Sigmoid colon (tissue), 7 donors: ENCODE measurements around the gene PLCB1. TPM values are rescaled to one million over a fixed set of nuclear protein-coding genes. Genes with fewer than 3 reads are reported as not detected.
A peak's percentile ranks its signal among the peaks of the same experiment; 100 is the strongest.
"Not testable (repeated sequence)": the region's sequence is repeated elsewhere in the genome, so short reads cannot be mapped to it uniquely, and the experiment has no call there.

Experiments
- DNase-seq: peaks from one replicate; pipeline ENCODE4 v3.0.0-alpha.2; 2019
- H3K27ac ChIP-seq, 4 donors: fragments of 200-600 bp; sonication (generic); one replicate each; pipeline ENCODE4 v1.5.1; 2016 to 2019; ENCODE audit warnings: mild to moderate bottlenecking in 1 of 4
- H3K27me3 ChIP-seq, 3 donors: fragments of 200-600 bp; sonication (generic); one replicate each; pipeline ENCODE4 v1.5.1; 2019; ENCODE audit warnings: mild to moderate bottlenecking in 1 of 3
- H3K36me3 ChIP-seq, 4 donors: fragments of 200-600 bp; sonication (generic); one replicate each; pipeline ENCODE4 v1.5.1; 2016 to 2019
- H3K4me1 ChIP-seq, 4 donors: fragments of 200-600 bp; sonication (generic); one replicate each; pipeline ENCODE4 v1.5.1; 2017 to 2019
- H3K4me3 ChIP-seq, 4 donors: fragments of 200-600 bp; sonication (generic); one replicate each; pipeline ENCODE4 v1.5.1; 2017 to 2019; ENCODE audit warnings: mild to moderate bottlenecking in 2 of 4, moderate library complexity in 1 of 4
- H3K9me3 ChIP-seq, 4 donors: fragments of 200-600 bp in 3 of 4; sonication (generic) in 3 of 4; one replicate each; pipeline versions ENCODE4 v1.5.1 to v1.6.1; 2013 to 2019
- EP300 ChIP-seq, 4 donors: sonication (generic); formaldehyde crosslinking; IDR thresholded peaks; one replicate each; pipeline ENCODE4 v1.6.1; 2017; ENCODE audit warnings: antibody characterized with exemption in 4 of 4
- POLR2A ChIP-seq, 2 donors: fragments of 450-650 bp; IDR thresholded peaks; one replicate each; pipeline ENCODE4 v1.6.1; 2016; ENCODE audit warnings: antibody characterized with exemption in 2 of 2, mild to moderate bottlenecking in 2 of 2, moderate library complexity in 2 of 2
- POLR2AphosphoS5 ChIP-seq, 4 donors: sonication (generic); formaldehyde crosslinking; IDR thresholded peaks; one replicate each; pipeline ENCODE4 v1.6.1; 2017; ENCODE audit warnings: antibody characterized with exemption in 4 of 4
- WGBS, 2 donors: extraction: QIAGEN DNeasy Blood & Tissue Kit; methylation state at CpG; one replicate each; pipeline ENCODE4 v1.1.7; 2013; 5-methylcytosine and 5-hydroxymethylcytosine counted together
- intact Hi-C: fragments of 100-400 bp; cut with DNase I; formaldehyde crosslinking; loops from one replicate; pipeline ENCODE4 v1.15.1; 2023
- polyA plus RNA-seq, 3 donors: library from polyadenylated mRNA; stranded (reverse); fragments of 200-250 nt; gene quantifications; one replicate each; pipeline ENCODE4 v1.2.3, GENCODE V29; 2013
- total RNA-seq, 4 donors: library from RNA; depleted of rRNA; stranded (reverse); fragments of >200 nt; gene quantifications; one replicate each; pipeline ENCODE4 v1.1.0, GENCODE V29; 2016
- TF ChIP-seq, protein P1 (sequence below), 4 experiments: fragments of 450-650 bp in 3 of 4; fragments of 200-600 bp in 1 of 4; IDR thresholded peaks; one replicate each; pipeline ENCODE4 v1.5.1; 2016 to 2019; ENCODE audit warnings: antibody characterized with exemption in 4 of 4, mild to moderate bottlenecking in 3 of 4, moderate library complexity in 2 of 4
- donor health status: healthy with polysubstance abuse.
- donor health status: Bipolar disorder and iron deficiency.
- donor health status: healthy.

PLCB1 gene
- total and polyA plus RNA-seq, 7 donors, result 0.92 to 117 (median 86.7) TPM

- Histone ChIP-seq H3K27ac (peak overlapping the region in 2 of 4 donors; percentile 15 to 47), H3K27me3 (no peaks in the 10 kb centered on the region), H3K36me3 (no peaks in the 10 kb centered on the region), H3K4me3 (no peak overlapping the region), H3K4me1 (peaks cover 0 to 11% (median 4%) of the 10 kb centered on the region in 4 donors), H3K9me3 (no peaks in the 10 kb centered on the region)
- DNase-seq, result no peak
- WGBS, 2 donors, result 89 to 93% methylated on average over 11 of the region's 11 CpGs
- TF ChIP-seq, protein P1, sequence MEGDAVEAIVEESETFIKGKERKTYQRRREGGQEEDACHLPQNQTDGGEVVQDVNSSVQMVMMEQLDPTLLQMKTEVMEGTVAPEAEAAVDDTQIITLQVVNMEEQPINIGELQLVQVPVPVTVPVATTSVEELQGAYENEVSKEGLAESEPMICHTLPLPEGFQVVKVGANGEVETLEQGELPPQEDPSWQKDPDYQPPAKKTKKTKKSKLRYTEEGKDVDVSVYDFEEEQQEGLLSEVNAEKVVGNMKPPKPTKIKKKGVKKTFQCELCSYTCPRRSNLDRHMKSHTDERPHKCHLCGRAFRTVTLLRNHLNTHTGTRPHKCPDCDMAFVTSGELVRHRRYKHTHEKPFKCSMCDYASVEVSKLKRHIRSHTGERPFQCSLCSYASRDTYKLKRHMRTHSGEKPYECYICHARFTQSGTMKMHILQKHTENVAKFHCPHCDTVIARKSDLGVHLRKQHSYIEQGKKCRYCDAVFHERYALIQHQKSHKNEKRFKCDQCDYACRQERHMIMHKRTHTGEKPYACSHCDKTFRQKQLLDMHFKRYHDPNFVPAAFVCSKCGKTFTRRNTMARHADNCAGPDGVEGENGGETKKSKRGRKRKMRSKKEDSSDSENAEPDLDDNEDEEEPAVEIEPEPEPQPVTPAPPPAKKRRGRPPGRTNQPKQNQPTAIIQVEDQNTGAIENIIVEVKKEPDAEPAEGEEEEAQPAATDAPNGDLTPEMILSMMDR (IDR thresholded peaks at IDR 0.05), result no peak
- TF ChIP-seq EP300 (IDR thresholded peaks at IDR 0.05) (no peak), POLR2A (IDR thresholded peaks at IDR 0.05) (no peak), POLR2AphosphoS5 (IDR thresholded peaks at IDR 0.05) (no peak)
- intact Hi-C loops, result no loop called here
Observed at GRCh38 chr20:8811801-8812594, 679.9 kb downstream of the PLCB1 start.

- DNase-seq, result peak; percentile 56
- H3K36me3 ChIP-seq, result no peaks in the 10 kb centered on the region
- WGBS, 2 donors, result 69 to 87% methylated on average over 7 of the region's 7 CpGs
- intact Hi-C loops, result no loop called here
- H3K27me3 ChIP-seq, result no peaks in the 10 kb centered on the region
- peaks cover 0 to 5% (median 2%) of the 10 kb centered on the region in 4 donors for H3K4me1 ChIP-seq
- H3K9me3 ChIP-seq, result no peaks in the 10 kb centered on the region
- H3K27ac ChIP-seq, result peak overlapping the region in 2 of 4 donors; percentile 15 to 47
- peak in 1 of 4 donors; percentile 18 for TF ChIP-seq POLR2AphosphoS5 (IDR thresholded peaks at IDR 0.05)
- TF ChIP-seq EP300 (IDR thresholded peaks at IDR 0.05), result no peak
- no peak for TF ChIP-seq POLR2A (IDR thresholded peaks at IDR 0.05)
- TF ChIP-seq, protein P1 (IDR thresholded peaks at IDR 0.05), result no peak
- no peak overlapping the region for H3K4me3 ChIP-seq
Observed at GRCh38 chr20:8812817-8813216, 680.8 kb downstream of the PLCB1 start.

DNA sequence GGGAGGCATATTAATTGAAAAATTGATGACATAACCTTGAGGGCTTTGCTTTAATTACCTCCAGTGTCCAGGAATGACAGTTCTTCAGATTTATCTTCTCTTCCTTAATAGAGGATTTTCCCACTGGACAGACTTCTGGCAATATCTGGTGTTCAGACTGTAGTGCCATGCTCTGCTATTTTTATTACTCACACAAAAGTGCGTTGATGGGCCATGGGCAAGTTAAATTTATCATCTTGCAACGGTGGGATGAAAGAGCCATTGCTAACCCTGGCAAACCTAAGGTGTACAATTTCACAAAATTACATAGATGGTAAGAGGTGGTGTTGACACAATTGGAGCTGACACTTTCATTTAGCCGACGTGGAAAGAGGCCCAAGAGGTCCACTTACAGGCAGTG, 683.1 kb downstream of the PLCB1 start:
- WGBS, 2 donors, result 80 to 92% methylated on average over 4 of the region's 4 CpGs
- Histone ChIP-seq H3K27me3 (no peaks in the 10 kb centered on the region), H3K27ac (no peak overlapping the region), H3K4me3 (no peak overlapping the region), H3K9me3 (no peaks in the 10 kb centered on the region), H3K4me1 (no peaks in the 10 kb centered on the region), H3K36me3 (no peaks in the 10 kb centered on the region)
- intact Hi-C loops, result no loop called here
- no peak for DNase-seq
- TF ChIP-seq, protein P1 (IDR thresholded peaks at IDR 0.05), result no peak
- TF ChIP-seq POLR2AphosphoS5 (IDR thresholded peaks at IDR 0.05) (no peak), POLR2A (IDR thresholded peaks at IDR 0.05) (no peak), EP300 (IDR thresholded peaks at IDR 0.05) (no peak)

GRCh38 chr20:8829256-8829655, 697.2 kb downstream of the PLCB1 start:
- H3K4me3 ChIP-seq, result no peak overlapping the region
- no peak for DNase-seq
- no peaks in the 10 kb centered on the region for H3K9me3 ChIP-seq
- WGBS, 2 donors, result 92 to 93% methylated on average over 5 of the region's 5 CpGs
- TF ChIP-seq, protein P1 (IDR thresholded peaks at IDR 0.05), result no peak
- TF ChIP-seq POLR2AphosphoS5 (IDR thresholded peaks at IDR 0.05), result no peak
- no peak for TF ChIP-seq EP300 (IDR thresholded peaks at IDR 0.05)
- TF ChIP-seq POLR2A (IDR thresholded peaks at IDR 0.05), result no peak
- intact Hi-C loops, result no loop called here
- H3K36me3 ChIP-seq, result no peaks in the 10 kb centered on the region
- H3K27me3 ChIP-seq, result no peaks in the 10 kb centered on the region
- no peaks in the 10 kb centered on the region for H3K4me1 ChIP-seq
- no peak overlapping the region for H3K27ac ChIP-seq

DNA sequence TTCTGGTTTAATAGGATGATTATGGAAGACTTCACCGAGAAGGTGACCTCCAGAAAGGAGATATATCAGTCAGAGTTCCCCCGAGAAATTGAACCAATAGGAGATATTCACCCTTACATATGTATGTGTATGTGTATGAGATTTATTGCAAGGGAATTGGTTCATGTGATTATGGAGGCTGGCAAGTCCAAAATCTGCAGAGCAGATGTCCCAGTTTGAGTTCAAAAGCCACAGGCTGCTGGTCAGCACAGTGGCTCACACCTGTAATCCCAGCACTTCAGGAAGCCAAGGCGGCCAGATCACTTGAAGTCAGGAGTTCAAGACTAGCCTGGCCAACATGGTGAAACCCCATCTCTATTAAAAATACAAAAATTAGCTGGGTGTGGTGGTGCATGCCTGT, 702.2 kb downstream of the PLCB1 start:
- H3K27me3 ChIP-seq, H3K36me3 ChIP-seq, H3K9me3 ChIP-seq, H3K4me1 ChIP-seq, H3K27ac ChIP-seq, DNase-seq, H3K4me3 ChIP-seq, intact Hi-C loops: not testable (repeated sequence)
- WGBS, 2 donors, result 88 to 90% methylated on average over 3 of the region's 3 CpGs
